Kidney (tissue), 14 donors: Measurements from ENCODE around the gene LAD1. TPM values are rescaled to one million over a fixed set of nuclear protein-coding genes. Genes with fewer than 3 reads are reported as not detected.

ENCODE experiments used
- DNase-seq, 5 donors: peaks; one replicate each; pipeline ENCODE4 v3.0.0-alpha.2; 2013 to 2020
- FAIRE-seq: peaks from 2 replicates; lab custom pipeline; 2012; peaks lifted over from hg19 to GRCh38; lab: Jason Lieb, UNC
- H3K27ac ChIP-seq, 2 donors: one replicate each; pipeline ENCODE4 v1.7.0; 2013; ENCODE audit warnings: low read depth in 2 of 2, low read length in 2 of 2, inconsistent platforms in 1 of 2
- H3K27me3 ChIP-seq: one replicate; pipeline ENCODE4 v1.7.1; 2013; ENCODE audit warnings: low read length, inconsistent platforms; ENCODE audit not compliant: control insufficient read depth, insufficient read depth
- H3K36me3 ChIP-seq, 3 donors: one replicate each; pipeline versions ENCODE4 v1.7.0 to v1.7.1; 2013; ENCODE audit warnings: low read length in 3 of 3, control low read depth in 1 of 3, inconsistent platforms in 1 of 3; ENCODE audit not compliant: insufficient read depth in 3 of 3, control insufficient read depth in 2 of 3
- H3K4me1 ChIP-seq, 3 donors: one replicate each; pipeline versions ENCODE4 v1.7.0 to v1.7.1; 2013; ENCODE audit warnings: low read length in 3 of 3, inconsistent platforms in 1 of 3, low read depth in 1 of 3; ENCODE audit not compliant: control insufficient read depth in 2 of 3, insufficient read depth in 2 of 3
- H3K4me3 ChIP-seq, 3 donors: one replicate each; pipeline versions ENCODE4 v1.7.0 to v1.8.1; 2013; ENCODE audit warnings: low read length in 3 of 3, control low read depth in 1 of 3, inconsistent platforms in 1 of 3
- H3K9ac ChIP-seq, 3 donors: one replicate each; pipeline versions ENCODE4 v1.7.0 to v1.7.1; 2013; ENCODE audit warnings: low read length in 3 of 3, control low read depth in 1 of 3, inconsistent platforms in 1 of 3
- H3K9me3 ChIP-seq, 3 donors: one replicate each; pipeline versions ENCODE4 v1.7.0 to v1.7.1; 2013; ENCODE audit warnings: low read length in 3 of 3, control low read depth in 1 of 3, inconsistent platforms in 1 of 3; ENCODE audit not compliant: control insufficient read depth in 2 of 3, insufficient read depth in 1 of 3
- intact Hi-C: fragments of 100-400 bp; cut with DNase I; formaldehyde crosslinking; loops from one replicate; pipeline ENCODE4 v1.11.1; 2022
- polyA plus RNA-seq: library from polyadenylated mRNA; stranded (reverse); fragments of 350-450 nt; fragmentation: Illumina TruSeq; extraction: RNeasy Lipid Tissue Mini Kit (QIAGEN cat#74804); gene quantifications from one replicate; pipeline ENCODE4 v1.2.3, GENCODE V29; 2014; ENCODE audit warnings: low read depth, low replicate concordance; ENCODE audit not compliant: insufficient read depth
- total RNA-seq: library from RNA; stranded (reverse); fragmentation: NEBNext Ultra II Directional; extraction: Animal tissue kit (Norgen Biotek cat#: 25700); gene quantifications from one replicate; pipeline ENCODE4 v1.2.1, GENCODE V29; 2021
- TF ChIP-seq, protein P1 (sequence below): IDR thresholded peaks from 3 replicates; pipeline ENCODE4 v1.5.1; 2012; ENCODE audit warnings: mild to moderate bottlenecking, moderate library complexity, borderline replicate concordance; ENCODE audit not compliant: insufficient read depth; ENCODE audit errors: extremely low read depth
- donor health status: control.
- donor health status: control.
- donor health status: control.
- donor health status: control.
- donor health status: control.
- donor health status: DM: yes; HTN: yes; CAD: no.
- donor health status: Normal renal cell carcinoma (clear cell type).

The LAD1 gene
- total and polyA plus RNA-seq, 2 donors from 2014 or later: 70.7 to 72.6 TPM

DNA sequence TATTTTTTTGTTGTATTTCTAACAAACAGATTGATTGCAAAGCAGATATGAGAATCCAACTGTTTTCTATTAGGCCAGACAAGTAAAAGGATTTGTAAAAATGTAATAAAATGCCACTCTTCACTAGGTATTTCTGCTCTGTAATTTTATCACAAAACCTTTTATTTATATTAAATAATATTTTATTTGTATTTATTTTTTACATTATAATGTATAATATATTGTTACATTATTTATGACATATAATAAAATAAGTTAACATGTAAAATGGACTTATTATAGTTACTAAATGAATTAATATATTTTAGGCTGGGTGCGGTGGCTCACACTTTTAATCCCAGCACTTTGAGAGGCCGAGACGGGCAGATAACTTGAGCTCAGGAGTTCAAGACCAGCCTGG is 35.1 kb upstream of the LAD1 start:
- H3K9me3 ChIP-seq: no peaks in the 10 kb centered on the region
- no peak for DNase-seq
- no peaks in the 10 kb centered on the region for H3K27me3 ChIP-seq
- no peak overlapping the region for H3K9ac ChIP-seq
- peaks cover 0 to 7% (median 0%) of the 10 kb centered on the region in 3 donors for H3K4me1 ChIP-seq
- intact Hi-C loops: no loop called here
- no peaks in the 10 kb centered on the region for H3K36me3 ChIP-seq
- H3K27ac ChIP-seq: no peak overlapping the region
- peak; percentile 45 for FAIRE-seq
- no peak overlapping the region for H3K4me3 ChIP-seq
- TF ChIP-seq, protein P1, sequence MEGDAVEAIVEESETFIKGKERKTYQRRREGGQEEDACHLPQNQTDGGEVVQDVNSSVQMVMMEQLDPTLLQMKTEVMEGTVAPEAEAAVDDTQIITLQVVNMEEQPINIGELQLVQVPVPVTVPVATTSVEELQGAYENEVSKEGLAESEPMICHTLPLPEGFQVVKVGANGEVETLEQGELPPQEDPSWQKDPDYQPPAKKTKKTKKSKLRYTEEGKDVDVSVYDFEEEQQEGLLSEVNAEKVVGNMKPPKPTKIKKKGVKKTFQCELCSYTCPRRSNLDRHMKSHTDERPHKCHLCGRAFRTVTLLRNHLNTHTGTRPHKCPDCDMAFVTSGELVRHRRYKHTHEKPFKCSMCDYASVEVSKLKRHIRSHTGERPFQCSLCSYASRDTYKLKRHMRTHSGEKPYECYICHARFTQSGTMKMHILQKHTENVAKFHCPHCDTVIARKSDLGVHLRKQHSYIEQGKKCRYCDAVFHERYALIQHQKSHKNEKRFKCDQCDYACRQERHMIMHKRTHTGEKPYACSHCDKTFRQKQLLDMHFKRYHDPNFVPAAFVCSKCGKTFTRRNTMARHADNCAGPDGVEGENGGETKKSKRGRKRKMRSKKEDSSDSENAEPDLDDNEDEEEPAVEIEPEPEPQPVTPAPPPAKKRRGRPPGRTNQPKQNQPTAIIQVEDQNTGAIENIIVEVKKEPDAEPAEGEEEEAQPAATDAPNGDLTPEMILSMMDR: no peak

DNA sequence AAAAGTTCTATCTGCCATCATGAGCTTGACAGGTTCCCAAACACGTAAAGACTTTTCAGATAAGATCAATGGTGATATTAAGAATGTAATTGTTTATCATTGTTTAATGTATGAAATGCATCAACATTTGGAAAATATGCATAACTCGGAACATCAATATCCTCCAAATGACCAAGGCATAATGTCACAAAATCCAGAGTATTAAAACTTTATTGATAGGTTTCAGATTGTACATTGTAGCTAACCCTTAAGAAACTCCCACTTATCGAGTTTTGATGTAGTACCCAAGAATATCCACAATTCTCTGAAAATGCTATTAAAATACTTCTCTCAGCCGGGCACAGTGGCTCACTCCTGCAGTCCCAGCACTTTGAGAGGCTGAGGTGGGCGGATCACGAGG is 34.5 kb upstream of the LAD1 start:
- H3K4me3 ChIP-seq: no peak overlapping the region
- peaks cover 0 to 7% (median 0%) of the 10 kb centered on the region in 3 donors for H3K4me1 ChIP-seq
- no peak for FAIRE-seq
- no peak overlapping the region for H3K27ac ChIP-seq
- no peaks in the 10 kb centered on the region for H3K9me3 ChIP-seq
- H3K36me3 ChIP-seq: no peaks in the 10 kb centered on the region
- no peak for DNase-seq
- intact Hi-C loops: no loop called here
- no peak overlapping the region for H3K9ac ChIP-seq
- TF ChIP-seq, protein P1: no peak
- H3K27me3 ChIP-seq: no peaks in the 10 kb centered on the region

DNA sequence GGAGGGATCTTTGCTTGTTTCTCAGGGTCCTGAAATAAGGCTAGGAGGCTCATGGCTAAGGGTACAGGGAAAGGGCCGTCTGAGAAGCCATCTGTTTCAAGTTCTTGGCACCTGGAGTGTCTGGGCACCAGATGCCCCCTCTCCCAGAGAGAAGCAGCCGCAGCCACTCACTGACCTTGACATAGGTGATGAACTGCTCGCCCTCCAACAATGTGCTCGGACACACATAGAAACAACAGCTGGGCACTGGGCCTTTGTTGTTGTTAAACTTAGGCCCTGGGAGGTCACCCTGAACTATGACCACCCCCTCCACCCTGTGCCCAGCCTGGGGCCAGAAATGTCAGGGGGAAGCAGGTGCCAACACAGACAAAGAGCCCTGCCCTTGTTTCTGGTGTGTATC is 31.7 kb upstream of the LAD1 start:
- intact Hi-C loops: no loop called here
- peaks cover 0 to 1% (median 0%) of the 10 kb centered on the region in 3 donors for H3K4me1 ChIP-seq
- H3K4me3 ChIP-seq: no peak overlapping the region
- no peaks in the 10 kb centered on the region for H3K36me3 ChIP-seq
- no peak overlapping the region for H3K9ac ChIP-seq
- no peaks in the 10 kb centered on the region for H3K27me3 ChIP-seq
- H3K9me3 ChIP-seq: no peaks in the 10 kb centered on the region
- H3K27ac ChIP-seq: no peak overlapping the region
- TF ChIP-seq, protein P1: no peak
- DNase-seq: no peak
- no peak for FAIRE-seq
